Tibial artery (tissue), 4 donors: ENCODE measurements around the gene CIAO3.

Experiments used
- DNase-seq, 2 donors: peaks; one replicate each; pipeline ENCODE4 v3.0.0-alpha.2; 2019
- H3K27ac ChIP-seq, 2 donors: fragments of 200-600 bp; sonication (generic) in 1 of 2; 1 replicate in 1 of 2; 2 replicates in 1 of 2; pipeline ENCODE4 v1.5.1; 2018 to 2019; ENCODE audit warnings: mild to moderate bottlenecking in 1 of 2
- H3K27me3 ChIP-seq, 2 donors: fragments of 200-600 bp; sonication (generic) in 1 of 2; one replicate each; pipeline versions ENCODE4 v1.5.1 to v1.6.0; 2016 to 2019
- H3K36me3 ChIP-seq, 3 donors: fragments of 200-600 bp; sonication (generic) in 2 of 3; one replicate each; pipeline ENCODE4 v1.5.1; 2016 to 2019; ENCODE audit warnings: mild to moderate bottlenecking in 2 of 3
- H3K4me1 ChIP-seq, 4 donors: fragments of 200-600 bp; sonication (generic) in 2 of 4; 1 replicate in 3 of 4; 2 replicates in 1 of 4; pipeline ENCODE4 v1.5.1; 2016 to 2019
- H3K4me3 ChIP-seq, 2 donors: fragments of 200-600 bp; sonication (generic) in 1 of 2; 1 replicate in 1 of 2; 2 replicates in 1 of 2; pipeline ENCODE4 v1.5.1; 2018 to 2019; ENCODE audit warnings: mild to moderate bottlenecking in 2 of 2
- H3K9me3 ChIP-seq, 3 donors: fragments of 200-600 bp; sonication (generic) in 1 of 3; one replicate each; pipeline ENCODE4 v1.5.1; 2016 to 2019
- CTCF ChIP-seq, 2 experiments: fragments of 200-600 bp in 1 of 2; fragments of 450-650 bp in 1 of 2; IDR thresholded peaks; one replicate each; pipeline ENCODE4 v1.5.1; 2017 to 2019; ENCODE audit warnings: antibody characterized with exemption in 2 of 2, mild to moderate bottlenecking in 1 of 2, moderate library complexity in 1 of 2
- intact Hi-C: fragments of 100-400 bp; cut with DNase I; formaldehyde crosslinking; loops from one replicate; pipeline ENCODE4 v1.15.0; 2023; ENCODE audit warnings: low total_unique reads

The CIAO3 gene

GRCh38 chr16:774086-775001 is 33.5 kb upstream of the CIAO3 start:
- intact Hi-C loops, result no loop called here
- Histone ChIP-seq H3K36me3 (no peaks in the 10 kb centered on the region), H3K4me1 (no peaks in the 10 kb centered on the region), H3K27ac (no peak overlapping the region), H3K27me3 (peaks cover 0 to 75% of the 10 kb centered on the region in 2 donors), H3K9me3 (no peaks in the 10 kb centered on the region), H3K4me3 (no peak overlapping the region)
- DNase-seq, result no peak
- TF ChIP-seq CTCF (IDR thresholded peaks at IDR 0.05), result no peak

- Histone ChIP-seq H3K27ac (no peak overlapping the region), H3K36me3 (no peaks in the 10 kb centered on the region), H3K4me3 (no peak overlapping the region), H3K4me1 (no peaks in the 10 kb centered on the region), H3K27me3 (peaks cover 0 to 70% of the 10 kb centered on the region in 2 donors), H3K9me3 (no peaks in the 10 kb centered on the region)
- no peak for TF ChIP-seq CTCF (IDR thresholded peaks at IDR 0.05)
- DNase-seq, result no peak
- intact Hi-C loops, result no loop called here
These were observed 32.2 kb upstream of the CIAO3 start for GRCh38 chr16:772959-773358.

- no peaks in the 10 kb centered on the region for H3K36me3 ChIP-seq
- no peaks in the 10 kb centered on the region for H3K9me3 ChIP-seq
- TF ChIP-seq CTCF (IDR thresholded peaks at IDR 0.05), result no peak
- H3K27me3 ChIP-seq, result peaks cover 0 to 73% of the 10 kb centered on the region in 2 donors
- H3K4me3 ChIP-seq, result no peak overlapping the region
- no peak overlapping the region for H3K27ac ChIP-seq
- DNase-seq, result no peak
- intact Hi-C loops, result no loop called here
- H3K4me1 ChIP-seq, result no peaks in the 10 kb centered on the region
These were observed 29.6 kb upstream of the CIAO3 start for GRCh38 chr16:770411-770810.

- Histone ChIP-seq H3K4me1 (no peaks in the 10 kb centered on the region), H3K4me3 (no peak overlapping the region), H3K27ac (no peak overlapping the region), H3K27me3 (peaks cover 0 to 73% of the 10 kb centered on the region in 2 donors), H3K9me3 (no peaks in the 10 kb centered on the region), H3K36me3 (no peaks in the 10 kb centered on the region)
- TF ChIP-seq CTCF (IDR thresholded peaks at IDR 0.05), result no peak
- intact Hi-C loops, result no loop called here
- DNase-seq, result no peak
These were observed 29.1 kb upstream of the CIAO3 start for GRCh38 chr16:769934-770333.

- intact Hi-C loops, result no loop called here
- Histone ChIP-seq H3K4me3 (no peak overlapping the region), H3K36me3 (no peaks in the 10 kb centered on the region), H3K27ac (no peak overlapping the region), H3K9me3 (no peaks in the 10 kb centered on the region), H3K27me3 (peaks cover 0 to 72% of the 10 kb centered on the region in 2 donors), H3K4me1 (no peaks in the 10 kb centered on the region)
- no peak for TF ChIP-seq CTCF (IDR thresholded peaks at IDR 0.05)
- DNase-seq, result no peak
These were observed 28.5 kb upstream of the CIAO3 start for GRCh38 chr16:769184-769784.
